Astrocyte of the cerebellum (primary cell): Measurements from ENCODE around the gene MMP14.

ENCODE experiments used
- DNase-seq: peaks from one replicate; pipeline ENCODE4 v3.0.0-alpha.2; 2011; ENCODE audit warnings: low read depth
- H3K4me3 ChIP-seq: 2 replicates; pipeline ENCODE4 v1.5.1; 2011; ENCODE audit warnings: mild to moderate bottlenecking, low read depth, low read length, moderate library complexity
- in situ Hi-C: cut with HindIII; loops from 2 replicates; pipeline ENCODE4 v1.10.0; 2017; ENCODE audit warnings: low sequenced_read_pairs
- TF ChIP-seq, protein P1 (sequence below): IDR thresholded peaks from 2 replicates; pipeline ENCODE4 v1.5.1; 2012; ENCODE audit warnings: low read length, low read depth, moderate library complexity, mild to moderate bottlenecking; ENCODE audit errors: missing control alignments

MMP14 gene

DNA sequence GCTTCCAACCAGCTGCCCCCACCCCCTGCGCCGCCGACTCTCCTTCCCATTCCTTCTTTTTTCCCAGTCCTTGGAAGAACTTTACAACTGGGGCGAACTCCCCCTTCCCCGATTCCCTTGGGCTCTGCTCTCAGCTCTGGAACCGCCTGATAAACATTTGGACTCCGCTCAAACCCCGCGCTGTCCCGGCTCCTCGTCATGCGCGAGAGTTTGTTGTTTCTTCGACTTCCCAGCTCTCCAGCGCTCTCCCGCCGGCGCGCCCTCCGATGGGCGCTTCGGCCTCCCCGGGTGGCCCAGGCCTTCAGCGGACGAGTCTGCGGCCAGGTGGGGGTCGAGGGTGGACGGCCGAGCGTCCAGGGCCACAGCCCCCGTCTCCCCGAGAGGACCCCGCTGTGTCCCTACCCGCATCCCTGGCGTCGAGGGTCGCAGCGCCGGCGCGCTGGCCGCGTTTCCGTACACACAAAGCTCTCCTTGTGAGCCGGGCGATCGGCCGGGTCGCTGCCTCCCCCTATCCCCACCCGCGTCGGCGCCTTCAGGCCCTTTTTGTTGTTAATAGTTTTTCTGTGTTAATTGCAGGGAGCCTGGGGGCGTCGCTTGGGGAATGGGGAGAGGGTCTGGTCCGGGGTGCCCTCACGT, 847 bp downstream of the MMP14 start:
- DNase-seq, result no peak
- in situ Hi-C loops, result no loop called here
- TF ChIP-seq, protein P1, sequence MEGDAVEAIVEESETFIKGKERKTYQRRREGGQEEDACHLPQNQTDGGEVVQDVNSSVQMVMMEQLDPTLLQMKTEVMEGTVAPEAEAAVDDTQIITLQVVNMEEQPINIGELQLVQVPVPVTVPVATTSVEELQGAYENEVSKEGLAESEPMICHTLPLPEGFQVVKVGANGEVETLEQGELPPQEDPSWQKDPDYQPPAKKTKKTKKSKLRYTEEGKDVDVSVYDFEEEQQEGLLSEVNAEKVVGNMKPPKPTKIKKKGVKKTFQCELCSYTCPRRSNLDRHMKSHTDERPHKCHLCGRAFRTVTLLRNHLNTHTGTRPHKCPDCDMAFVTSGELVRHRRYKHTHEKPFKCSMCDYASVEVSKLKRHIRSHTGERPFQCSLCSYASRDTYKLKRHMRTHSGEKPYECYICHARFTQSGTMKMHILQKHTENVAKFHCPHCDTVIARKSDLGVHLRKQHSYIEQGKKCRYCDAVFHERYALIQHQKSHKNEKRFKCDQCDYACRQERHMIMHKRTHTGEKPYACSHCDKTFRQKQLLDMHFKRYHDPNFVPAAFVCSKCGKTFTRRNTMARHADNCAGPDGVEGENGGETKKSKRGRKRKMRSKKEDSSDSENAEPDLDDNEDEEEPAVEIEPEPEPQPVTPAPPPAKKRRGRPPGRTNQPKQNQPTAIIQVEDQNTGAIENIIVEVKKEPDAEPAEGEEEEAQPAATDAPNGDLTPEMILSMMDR, result no peak
- peak overlapping the region; percentile 98 for H3K4me3 ChIP-seq

DNA sequence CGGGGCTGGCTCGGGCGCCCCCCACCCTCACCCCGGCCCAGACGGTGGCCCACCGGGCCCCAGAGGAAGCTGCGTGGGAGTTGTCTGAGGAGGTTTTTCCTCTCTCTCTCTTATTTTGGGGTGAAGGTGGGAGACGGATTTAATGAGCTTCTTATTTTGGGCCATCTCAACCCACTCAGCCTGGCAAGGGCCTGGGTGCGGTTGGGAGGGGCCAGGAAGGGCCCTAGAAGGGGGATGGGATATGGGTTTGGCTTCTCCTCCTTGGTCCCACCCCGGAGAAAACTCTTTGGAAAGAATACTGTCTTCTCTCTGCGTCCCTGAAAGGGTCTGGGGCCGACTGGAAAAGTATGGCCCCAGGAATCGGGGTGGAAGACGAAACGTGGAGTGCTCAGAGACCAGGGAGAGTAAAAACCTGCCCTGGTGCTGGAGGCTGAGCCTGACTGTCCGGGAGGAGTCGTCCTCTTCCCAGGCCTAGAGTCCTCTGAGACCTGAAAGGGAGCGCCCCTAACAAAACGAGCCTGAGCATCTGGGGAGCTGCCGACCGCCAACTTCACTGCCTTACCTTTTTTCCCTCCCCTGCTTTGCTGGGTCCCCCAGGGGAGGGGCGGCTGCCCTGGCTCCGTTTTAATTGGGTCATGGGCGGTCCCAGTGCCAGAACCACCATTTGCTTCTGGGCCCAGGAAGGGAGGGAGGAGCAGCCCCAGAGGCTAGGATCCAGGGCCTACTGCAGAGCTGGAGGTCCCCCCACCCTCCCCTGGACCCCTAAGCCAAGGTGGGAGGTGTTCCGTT, 1.6 kb downstream of the MMP14 start:
- TF ChIP-seq, protein P1, result no peak
- in situ Hi-C loops, result no loop called here
- no peak for DNase-seq
- peak overlapping the region; percentile 98 for H3K4me3 ChIP-seq

DNA sequence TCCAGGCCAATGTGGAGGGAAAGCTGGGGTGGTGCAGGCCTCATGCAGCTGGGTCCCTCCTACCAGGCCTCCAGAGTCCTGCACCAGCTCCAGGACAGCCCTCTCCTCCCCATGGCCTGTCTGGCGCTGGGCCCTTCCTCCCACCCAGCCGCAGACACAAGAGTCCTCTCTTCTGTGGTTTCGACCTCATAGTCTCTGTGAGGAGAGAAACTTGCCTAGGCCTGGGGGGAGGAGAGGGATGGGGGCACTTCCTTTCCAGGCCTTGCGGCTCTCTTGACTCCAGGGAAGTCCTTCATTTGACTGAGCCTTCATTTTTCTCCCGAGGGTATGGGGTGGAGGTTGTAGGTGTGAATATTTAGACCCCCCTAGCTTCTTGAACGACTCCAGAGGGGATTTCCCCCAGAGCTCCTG, 2.3 kb downstream of the MMP14 start:
- no peak for DNase-seq
- H3K4me3 ChIP-seq, result peak overlapping the region; percentile 98
- TF ChIP-seq, protein P1, result no peak

DNA sequence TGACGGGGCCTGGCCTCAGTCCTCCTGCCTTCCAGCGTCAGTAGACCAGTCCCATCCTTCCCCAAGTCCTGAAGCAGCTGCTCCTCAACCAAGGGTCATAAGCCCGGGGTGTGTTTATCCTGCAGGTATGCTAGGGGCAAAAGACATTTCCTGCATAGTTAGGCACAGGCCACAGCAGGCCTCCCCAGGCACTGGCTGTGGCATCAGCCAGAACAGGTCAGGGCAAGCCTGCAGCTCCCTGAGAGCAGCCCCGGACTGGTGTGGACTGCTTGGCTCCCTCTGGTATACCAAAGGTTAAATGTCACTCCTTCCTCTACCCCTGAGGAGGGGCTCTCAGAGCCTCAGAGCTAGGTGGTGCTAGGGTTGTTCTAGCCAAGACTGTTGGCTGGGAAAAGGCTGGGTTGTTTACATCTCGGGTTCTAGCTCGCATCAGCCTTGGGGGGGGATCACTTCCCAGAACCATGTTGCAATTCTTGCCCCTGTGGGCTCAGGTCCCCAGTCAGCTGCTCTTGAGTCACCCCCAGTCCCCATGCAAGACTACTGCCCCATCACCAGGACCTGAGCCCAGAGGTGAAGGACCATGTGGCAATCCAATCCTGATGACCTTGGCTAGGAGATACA, 2.9 kb downstream of the MMP14 start:
- in situ Hi-C loops, result no loop called here
- peak overlapping the region; percentile 98 for H3K4me3 ChIP-seq
- no peak for DNase-seq
- TF ChIP-seq, protein P1, result no peak

More for the DNA sequence above, 2.3 kb downstream of the MMP14 start:
- in situ Hi-C loops, result no loop called here

DNA sequence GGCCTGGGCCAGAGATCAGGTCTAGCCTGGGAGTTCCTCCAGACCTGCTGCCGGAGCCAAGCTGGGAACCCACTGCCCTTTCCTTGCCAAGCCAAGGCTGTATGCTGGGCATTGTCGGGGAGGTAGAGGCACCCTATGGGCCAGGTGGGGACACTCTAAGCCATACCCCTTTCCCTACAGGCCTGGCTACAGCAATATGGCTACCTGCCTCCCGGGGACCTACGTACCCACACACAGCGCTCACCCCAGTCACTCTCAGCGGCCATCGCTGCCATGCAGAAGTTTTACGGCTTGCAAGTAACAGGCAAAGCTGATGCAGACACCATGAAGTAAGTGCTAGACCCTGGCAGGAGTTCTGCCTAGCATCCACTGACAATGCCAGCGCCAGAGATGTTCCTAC, 4.9 kb downstream of the MMP14 start:
- no peak overlapping the region for H3K4me3 ChIP-seq
- in situ Hi-C loops, result no loop called here
- DNase-seq, result no peak
- TF ChIP-seq, protein P1, result no peak

DNA sequence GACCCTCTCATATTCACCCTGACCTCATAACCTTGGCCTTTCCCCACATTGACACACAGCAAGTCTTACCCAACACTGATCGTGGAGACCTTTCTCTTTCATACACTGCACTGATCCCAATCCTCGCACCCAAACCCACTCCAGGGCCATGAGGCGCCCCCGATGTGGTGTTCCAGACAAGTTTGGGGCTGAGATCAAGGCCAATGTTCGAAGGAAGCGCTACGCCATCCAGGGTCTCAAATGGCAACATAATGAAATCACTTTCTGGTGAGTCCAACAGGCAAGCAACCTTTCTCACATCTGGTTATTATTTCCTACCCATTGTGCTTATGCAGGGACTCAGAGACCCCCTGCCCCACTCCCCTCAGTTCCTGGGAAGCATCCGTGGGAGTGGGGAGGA, 5.4 kb downstream of the MMP14 start:
- in situ Hi-C loops, result no loop called here
- DNase-seq, result no peak
- TF ChIP-seq, protein P1, result no peak
- no peak overlapping the region for H3K4me3 ChIP-seq
